Diencephalon (tissue), 1 donor: Measurements from ENCODE around the gene ONECUT1. TPM values are rescaled to one million over a fixed set of nuclear protein-coding genes. Genes with fewer than 3 reads are reported as not detected.

Experiments
- total RNA-seq: library from RNA; depleted of rRNA; stranded (reverse); fragments of >200 nt; gene quantifications from one replicate; pipeline ENCODE4 v1.2.3, GENCODE V29; 2014

ONECUT1 gene
- total RNA-seq: 4.6 TPM

GRCh38 chr15:52790169-52790708, at the start of gene ONECUT1:
ONECUT1 (minus strand) TSS chr15:52790336; CDS start chr15:52789884, 452 bp downstream.

Other genes starting within 250 kb of the ONECUT1 start
- gene ARPP19, start 221.3 kb downstream of the ONECUT1 start, total RNA-seq: 247 TPM
- gene ATOSA, start 110.9 kb downstream of the ONECUT1 start, total RNA-seq: 48.0 TPM